Measurements from ENCODE around the gene FGD2. TPM values are rescaled to one million over a fixed set of nuclear protein-coding genes. Genes with fewer than 3 reads are reported as not detected.

The FGD2 gene
- total and polyA plus RNA-seq, 2 of the 8 experiments (the other 6 are each of a cell fraction or from before 2014, with no cell fraction given) = 0.12 to 0.32 TPM

- DNase-seq (ENCODE audit: low read depth in 1 of 2, low spot score in 2 of 2) (no peak), FAIRE-seq (no peak)
- peak overlapping the region; percentile 68; the same call in 1 of the 2 replicates for H3K18ac ChIP-seq (ENCODE audit: extremely low read depth, low read length)
- H3K9me3 ChIP-seq (ENCODE audit: insufficient read depth in 2 of 2, low read depth in 1 of 2, low read length in 1 of 2) = no peaks in the 10 kb centered on the region
- H3K4me2 ChIP-seq (ENCODE audit: insufficient read depth in 1 of 2, low read depth in 2 of 2, low read length in 2 of 2) = no peak overlapping the region
- H4K20me1 ChIP-seq (replicated peaks in 1 of 2; ENCODE audit: control insufficient read depth in 1 of 2, insufficient read depth in 2 of 2, low read length in 2 of 2) = no peaks in the 10 kb centered on the region
- TF ChIP-seq GTF2F1 (IDR thresholded peaks at IDR 0.05; ENCODE audit: borderline replicate concordance, low read depth, low read length) (no peak), CEBPB (IDR thresholded peaks at IDR 0.05; ENCODE audit: low read depth, low read length) (no peak), POLR2AphosphoS5 (IDR thresholded peaks at IDR 0.05; ENCODE audit: low read depth, low read length) (no peak), BRCA1 (IDR thresholded peaks at IDR 0.05; ENCODE audit: low read depth, low read length) (no peak), EP300 (IDR thresholded peaks at IDR 0.05; ENCODE audit: borderline replicate concordance in 1 of 2, low read depth in 2 of 2, low read length in 2 of 2) (no peak), RNF2 (IDR thresholded peaks at IDR 0.05; ENCODE audit: borderline replicate concordance, low read depth, low read length, missing control alignments, poor library complexity, severe bottlenecking) (no peak)
- H3K14ac ChIP-seq (ENCODE audit: insufficient read length) = no peak overlapping the region
- peak overlapping the region; percentile 88; the same call in 1 of the 2 replicates for H2AK5ac ChIP-seq (ENCODE audit: low read depth, low read length)
- H3K23ac ChIP-seq (ENCODE audit: insufficient read length) = no peak overlapping the region
- H2BK120ac ChIP-seq (replicated peaks; ENCODE audit: low read depth, low read length) = no peak overlapping the region
- H3K79me1 ChIP-seq (ENCODE audit: low read depth, low read length) = no peaks in the 10 kb centered on the region
- no peak overlapping the region for H3K27ac ChIP-seq (ENCODE audit: low read depth, low read length)
- no peak overlapping the region for H2AFZ ChIP-seq (ENCODE audit: low read length)
- no peak overlapping the region for H2BK15ac ChIP-seq (ENCODE audit: low read length)
- no peaks in the 10 kb centered on the region for H3K79me2 ChIP-seq (ENCODE audit: control insufficient read depth in 1 of 2, insufficient read depth in 2 of 2, low read length in 2 of 2)
- H4K91ac ChIP-seq (replicated peaks; ENCODE audit: insufficient read length, low read length) = peak overlapping the region; percentile 37
- H3K56ac ChIP-seq (replicated peaks; ENCODE audit: insufficient read length, low read depth, low read length) = no peak overlapping the region
- ChIA-PET CTCF (ENCODE audit: partially characterized antibody) (interaction anchor here (0.8 to 29.2 kb wide), 14 partner anchors 11 to 148 kb away, joined by 3 to 635 read pairs (median 4); partner anchors contain the start of gene PIM1), POLR2A (ENCODE audit: partially characterized antibody) (interaction anchor here (1.0 to 11.1 kb wide), 9 partner anchors 13 to 114 kb away, joined by 3 to 82 read pairs (median 7); partner anchors contain the start of gene PIM1)
- H3K27me3 ChIP-seq (replicated peaks in 1 of 4; ENCODE audit: control insufficient read depth in 3 of 4, extremely low read depth in 1 of 4, insufficient read depth in 3 of 4, low read length in 3 of 4) = no peaks in the 10 kb centered on the region
- no peaks in the 10 kb centered on the region for H3K23me2 ChIP-seq (ENCODE audit: low read depth, low read length)
- H3K4ac ChIP-seq (replicated peaks; ENCODE audit: insufficient read length, low read depth, low read length) = peak overlapping the region; percentile 27
- 83% methylated on average over 7 of the region's 7 CpGs; no CpG with 5 or more reads in 1 of the 2 experiments for WGBS, 2 experiments (ENCODE audit: extremely low coverage in 1 of 2, insufficient coverage in 1 of 2, insufficient read length in 1 of 2, insufficient replicate concordance in 2 of 2, low coverage in 1 of 2, low lambda C conversion rate in 2 of 2, missing lambda C conversion rate in 1 of 2)
- no peak overlapping the region for H3K4me3 ChIP-seq (ENCODE audit: extremely low read depth in 1 of 4, insufficient read depth in 2 of 4, low read depth in 3 of 4, low read length in 4 of 4)
- no peaks in the 10 kb centered on the region for H3K36me3 ChIP-seq (ENCODE audit: control insufficient read depth in 2 of 4, insufficient read depth in 4 of 4, low read length in 3 of 4)
- no peak overlapping the region for H4K8ac ChIP-seq (ENCODE audit: extremely low read depth, insufficient read depth, low read length)
- peak overlapping the region; percentile 87 for H2BK5ac ChIP-seq (ENCODE audit: low read depth, low read length)
- no peak overlapping the region for H3K9ac ChIP-seq (replicated peaks in 1 of 4; ENCODE audit: extremely low read depth in 1 of 4, low read depth in 3 of 4, low read length in 3 of 4)
- no peak overlapping the region for H4K5ac ChIP-seq (ENCODE audit: insufficient read length, low read depth, low read length)
- H3K4me1 ChIP-seq (replicated peaks in 1 of 4; ENCODE audit: control insufficient read depth in 3 of 4, insufficient read depth in 4 of 4, low read length in 3 of 4) = peaks cover 4 to 31% (median 22%) of the 10 kb centered on the region in 4 experiments
- H2BK12ac ChIP-seq (ENCODE audit: low read depth, low read length) = 0 out of 2 replicates have a peak overlapping the region, but pooled peaks have one; percentile 77
- H2BK20ac ChIP-seq (ENCODE audit: low read length) = peak overlapping the region; percentile 83
Observed at GRCh38 chr6:37057678-37058077, 52.2 kb downstream of the FGD2 start.

All from H1 (cell line).